ENCODE measurements around the gene YPEL1.
A peak's percentile ranks its signal among the peaks of the same experiment; 100 is the strongest.

YPEL1 gene

DNA sequence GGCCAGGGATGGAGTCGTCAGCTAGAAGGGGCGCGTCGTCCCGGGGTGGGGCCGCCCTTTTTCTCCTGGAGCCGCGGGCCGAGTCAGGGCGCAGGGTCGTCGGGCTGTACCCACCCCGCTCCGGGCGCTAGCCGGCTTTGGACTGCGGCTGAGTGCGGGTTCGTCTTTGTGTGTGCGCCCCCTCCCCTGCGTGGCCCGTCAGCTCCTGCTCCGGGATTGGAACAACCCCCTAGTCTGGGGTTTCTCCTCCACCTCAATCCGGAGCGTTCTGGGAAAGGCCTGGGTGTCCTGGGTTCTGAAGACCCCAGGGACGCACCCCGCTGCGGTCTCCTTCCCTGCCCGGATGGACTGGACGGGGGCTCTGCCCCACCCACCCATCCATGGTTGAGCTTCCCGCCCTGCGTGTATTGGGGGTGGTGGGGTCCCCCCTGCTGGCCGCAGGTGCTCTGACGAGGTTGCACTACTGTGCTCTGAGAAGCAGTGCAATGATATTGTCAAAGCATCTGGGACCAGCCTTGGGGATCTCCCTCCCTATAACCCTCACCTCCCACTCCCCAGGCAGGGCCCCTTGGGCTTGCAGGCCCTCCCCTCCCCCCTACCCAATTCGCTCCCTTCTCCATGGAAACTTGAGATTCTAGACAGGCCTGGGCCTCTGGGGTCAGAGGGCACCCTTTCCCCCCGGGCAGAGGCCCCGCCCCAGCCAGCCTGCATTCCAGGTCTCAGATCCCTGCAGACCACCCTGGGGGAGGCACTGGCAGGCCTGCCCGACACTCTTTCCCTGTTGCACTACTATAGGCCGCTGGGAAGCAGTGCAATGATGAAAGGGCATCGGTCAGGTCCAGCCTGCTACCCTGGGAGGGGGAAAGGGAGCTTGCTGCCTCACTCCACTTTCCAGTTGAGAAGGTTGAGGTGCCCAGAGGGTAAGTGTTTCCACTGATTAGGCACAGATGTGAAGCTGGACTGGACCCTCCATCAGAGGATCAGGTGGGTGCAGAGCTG, 82.7 kb downstream of the YPEL1 start:
- no peak for DNase-seq

- peak; percentile 92 to 93 for DNase-seq
Measured at GRCh38 chr22:21652010-21652546, 83.5 kb downstream of the YPEL1 start.

GRCh38 chr22:21651521-21652009, 84.0 kb downstream of the YPEL1 start:
- no peak for DNase-seq

DNA sequence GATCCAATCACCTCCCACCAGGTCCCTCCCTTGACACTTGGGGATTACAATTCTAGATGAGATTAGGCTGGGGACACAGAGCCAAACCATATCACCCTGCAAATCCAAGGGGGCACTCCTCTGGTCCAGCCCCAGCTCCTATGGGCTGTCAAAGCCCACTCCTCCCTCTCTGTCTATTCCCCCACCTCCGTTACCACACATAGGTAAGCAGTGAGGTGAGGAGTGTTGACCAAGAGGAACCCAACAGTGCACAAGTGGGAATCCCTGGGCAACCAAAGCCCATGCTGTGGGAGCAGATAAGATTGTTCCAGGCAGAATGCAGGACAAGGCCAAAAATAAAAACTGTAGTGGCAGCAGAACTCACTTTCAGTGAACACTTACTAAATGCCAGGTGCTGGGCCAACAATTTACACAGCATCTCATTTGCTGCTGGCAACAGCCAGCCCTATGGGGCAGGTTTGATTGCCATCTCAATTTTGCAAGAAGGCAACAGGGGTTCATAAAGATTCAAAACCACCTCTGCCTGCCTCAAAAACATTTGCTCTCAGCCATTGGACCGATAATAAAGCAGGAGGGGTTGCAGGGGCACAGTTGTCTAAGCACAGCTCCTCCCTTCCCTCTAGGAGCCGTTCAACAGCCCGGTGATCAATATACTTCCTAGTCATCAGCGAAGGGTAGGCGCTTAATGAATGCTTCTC, 84.6 kb downstream of the YPEL1 start:
- DNase-seq = no peak

DNA sequence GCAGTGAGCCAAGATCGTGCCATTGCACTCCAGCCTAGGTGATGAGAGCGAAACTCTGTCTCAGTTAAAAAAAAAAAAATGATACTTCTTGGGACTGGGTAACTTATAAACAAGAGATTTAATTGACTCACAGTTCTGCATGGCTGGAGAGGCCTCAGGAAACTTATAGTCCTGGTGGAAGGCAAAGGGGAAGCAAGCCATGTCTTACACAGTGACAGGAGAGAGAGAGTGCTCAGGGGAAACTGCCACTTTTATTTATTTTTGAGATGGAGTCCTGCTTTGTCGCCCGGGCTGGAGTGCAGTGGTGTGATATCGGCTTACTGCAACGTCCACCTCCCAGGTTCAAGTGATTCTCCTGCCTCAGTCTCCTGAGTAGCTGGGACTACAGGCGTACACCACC, 85.3 kb downstream of the YPEL1 start:
- no peak for DNase-seq
